ENCODE data around the gene XRN2. TPM values are rescaled to one million over a fixed set of nuclear protein-coding genes. Genes with fewer than 3 reads are reported as not detected.

Gene XRN2
- total RNA-seq, 3 donors from 2014 or later (not counting 1 experiment from before 2014, with no cell fraction given) = 52.9 to 61.8 (median 57.4) TPM

GRCh38 chr20:21266191-21266536, 37.0 kb upstream of the XRN2 start:
- no peak overlapping the region for H3K4me3 ChIP-seq (ENCODE audit: low read length)
- H3K36me3 ChIP-seq (ENCODE audit: control insufficient read depth, insufficient read depth, low read length) = no peaks in the 10 kb centered on the region
- H3K27me3 ChIP-seq (ENCODE audit: control insufficient read depth, insufficient read depth, low read length) = no peaks in the 10 kb centered on the region
- Mint-ChIP-seq H3K27me3 (ENCODE audit: low read depth in 2 of 2) (peaks cover 10 to 40% of the 10 kb centered on the region in 2 donors), H3K4me3 (no peak overlapping the region), H3K36me3 (no peaks in the 10 kb centered on the region), H3K27ac (no peak overlapping the region), H3K9me3 (no peaks in the 10 kb centered on the region), H3K4me1 (no peaks in the 10 kb centered on the region)
- DNase-seq (no peak), ATAC-seq (peak in 1 of 3 donors; percentile 30)
- no peaks in the 10 kb centered on the region for H3K9me3 ChIP-seq (ENCODE audit: control insufficient read depth, insufficient read depth, low read length)
- no peaks in the 10 kb centered on the region for H3K4me1 ChIP-seq (ENCODE audit: control insufficient read depth, insufficient read depth, low read length)
- intact Hi-C loops (cut with micrococcal nuclease) = no loop called here
- H3K27ac ChIP-seq (ENCODE audit: low read length) = no peak overlapping the region
- TF ChIP-seq, protein P1, sequence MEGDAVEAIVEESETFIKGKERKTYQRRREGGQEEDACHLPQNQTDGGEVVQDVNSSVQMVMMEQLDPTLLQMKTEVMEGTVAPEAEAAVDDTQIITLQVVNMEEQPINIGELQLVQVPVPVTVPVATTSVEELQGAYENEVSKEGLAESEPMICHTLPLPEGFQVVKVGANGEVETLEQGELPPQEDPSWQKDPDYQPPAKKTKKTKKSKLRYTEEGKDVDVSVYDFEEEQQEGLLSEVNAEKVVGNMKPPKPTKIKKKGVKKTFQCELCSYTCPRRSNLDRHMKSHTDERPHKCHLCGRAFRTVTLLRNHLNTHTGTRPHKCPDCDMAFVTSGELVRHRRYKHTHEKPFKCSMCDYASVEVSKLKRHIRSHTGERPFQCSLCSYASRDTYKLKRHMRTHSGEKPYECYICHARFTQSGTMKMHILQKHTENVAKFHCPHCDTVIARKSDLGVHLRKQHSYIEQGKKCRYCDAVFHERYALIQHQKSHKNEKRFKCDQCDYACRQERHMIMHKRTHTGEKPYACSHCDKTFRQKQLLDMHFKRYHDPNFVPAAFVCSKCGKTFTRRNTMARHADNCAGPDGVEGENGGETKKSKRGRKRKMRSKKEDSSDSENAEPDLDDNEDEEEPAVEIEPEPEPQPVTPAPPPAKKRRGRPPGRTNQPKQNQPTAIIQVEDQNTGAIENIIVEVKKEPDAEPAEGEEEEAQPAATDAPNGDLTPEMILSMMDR (IDR thresholded peaks at IDR 0.05) = no peak
- 92% methylated on average over 5 of the region's 5 CpGs for WGBS (ENCODE audit: insufficient coverage)

GRCh38 chr20:21269772-21270171, 33.4 kb upstream of the XRN2 start:
- DNase-seq (no peak), ATAC-seq (no peak)
- TF ChIP-seq, protein P1 (IDR thresholded peaks at IDR 0.05) = no peak
- WGBS (ENCODE audit: insufficient coverage) = 62% methylated on average over 2 of the region's 2 CpGs
- H3K4me3 ChIP-seq (ENCODE audit: low read length) = no peak overlapping the region
- no peaks in the 10 kb centered on the region for H3K9me3 Mint-ChIP-seq
- peaks cover 18 to 32% of the 10 kb centered on the region in 2 donors for H3K27me3 Mint-ChIP-seq (ENCODE audit: low read depth in 2 of 2)
- no peaks in the 10 kb centered on the region for H3K36me3 Mint-ChIP-seq
- no peak overlapping the region for H3K27ac Mint-ChIP-seq
- H3K27ac ChIP-seq (ENCODE audit: low read length) = no peak overlapping the region
- H3K4me1 Mint-ChIP-seq = no peaks in the 10 kb centered on the region
- no peaks in the 10 kb centered on the region for H3K27me3 ChIP-seq (ENCODE audit: control insufficient read depth, insufficient read depth, low read length)
- no peak overlapping the region for H3K4me3 Mint-ChIP-seq
- H3K36me3 ChIP-seq (ENCODE audit: control insufficient read depth, insufficient read depth, low read length) = no peaks in the 10 kb centered on the region
- no peaks in the 10 kb centered on the region for H3K4me1 ChIP-seq (ENCODE audit: control insufficient read depth, insufficient read depth, low read length)
- H3K9me3 ChIP-seq (ENCODE audit: control insufficient read depth, insufficient read depth, low read length) = no peaks in the 10 kb centered on the region
- intact Hi-C loops (cut with micrococcal nuclease) = no loop called here

DNA sequence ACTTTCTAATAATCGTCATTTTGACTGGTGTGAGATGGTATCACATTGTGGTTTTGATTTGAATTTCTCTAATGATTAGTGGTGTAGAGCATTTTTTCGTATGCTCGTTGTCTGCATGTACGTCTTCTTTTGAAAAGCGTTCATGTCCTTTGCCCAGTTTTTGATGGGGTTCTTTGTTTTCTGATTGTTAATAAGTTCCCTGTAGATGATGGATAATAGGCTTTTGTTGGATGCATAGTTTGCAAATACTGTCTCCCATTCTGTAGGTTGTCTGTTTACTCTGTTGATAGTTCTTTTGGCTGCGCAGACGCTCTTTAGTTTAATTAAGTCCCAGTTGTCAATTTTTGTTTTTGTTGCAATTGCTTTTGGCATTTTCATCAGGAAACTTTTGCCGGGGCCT, 32.3 kb upstream of the XRN2 start:
- no peaks in the 10 kb centered on the region for H3K4me1 Mint-ChIP-seq
- no peaks in the 10 kb centered on the region for H3K9me3 Mint-ChIP-seq
- Histone ChIP-seq H3K27me3 (ENCODE audit: control insufficient read depth, insufficient read depth, low read length) (no peaks in the 10 kb centered on the region), H3K4me1 (ENCODE audit: control insufficient read depth, insufficient read depth, low read length) (no peaks in the 10 kb centered on the region), H3K9me3 (ENCODE audit: control insufficient read depth, insufficient read depth, low read length) (no peaks in the 10 kb centered on the region), H3K27ac (ENCODE audit: low read length) (no peak overlapping the region), H3K36me3 (ENCODE audit: control insufficient read depth, insufficient read depth, low read length) (no peaks in the 10 kb centered on the region), H3K4me3 (ENCODE audit: low read length) (no peak overlapping the region)
- DNase-seq (no peak), ATAC-seq (no peak)
- no peak overlapping the region for H3K4me3 Mint-ChIP-seq
- TF ChIP-seq, protein P1 (IDR thresholded peaks at IDR 0.05) = no peak
- H3K36me3 Mint-ChIP-seq = no peaks in the 10 kb centered on the region
- peaks cover 17 to 27% of the 10 kb centered on the region in 2 donors for H3K27me3 Mint-ChIP-seq (ENCODE audit: low read depth in 2 of 2)
- intact Hi-C loops (cut with micrococcal nuclease) = no loop called here
- 95% methylated on average over 8 of the region's 8 CpGs for WGBS (ENCODE audit: insufficient coverage)
- H3K27ac Mint-ChIP-seq = no peak overlapping the region

DNA sequence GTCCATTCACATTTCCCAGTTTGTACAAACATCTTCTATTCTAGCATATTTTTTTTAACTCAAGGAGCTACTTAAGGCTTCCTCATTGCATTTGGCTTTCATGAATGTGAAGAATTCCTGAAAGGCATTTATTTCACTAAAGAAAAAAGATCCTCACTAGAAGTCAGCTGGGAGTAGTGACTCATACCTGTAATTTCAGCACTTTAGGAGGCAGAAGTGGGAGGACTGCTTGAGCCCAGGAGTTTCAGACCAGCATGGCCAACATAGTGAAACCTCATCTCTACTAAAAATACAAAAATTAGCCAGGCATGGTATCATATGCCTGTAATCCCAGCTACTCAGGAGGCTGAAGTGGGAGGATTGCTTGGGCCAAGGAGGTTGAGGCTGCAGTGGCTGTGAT, 30.9 kb upstream of the XRN2 start:
- TF ChIP-seq, protein P1 (IDR thresholded peaks at IDR 0.05) = no peak
- H3K4me1 Mint-ChIP-seq = no peaks in the 10 kb centered on the region

More for the DNA sequence above, 30.9 kb upstream of the XRN2 start:
- H3K27ac Mint-ChIP-seq = no peak overlapping the region
- no peak overlapping the region for H3K4me3 ChIP-seq (ENCODE audit: low read length)
- no peaks in the 10 kb centered on the region for H3K4me1 ChIP-seq (ENCODE audit: control insufficient read depth, insufficient read depth, low read length)
- intact Hi-C loops (cut with micrococcal nuclease) = no loop called here
- no peaks in the 10 kb centered on the region for H3K36me3 ChIP-seq (ENCODE audit: control insufficient read depth, insufficient read depth, low read length)
- H3K27ac ChIP-seq (ENCODE audit: low read length) = no peak overlapping the region
- no peaks in the 10 kb centered on the region for H3K36me3 Mint-ChIP-seq
- peaks cover 20 to 27% of the 10 kb centered on the region in 2 donors for H3K27me3 Mint-ChIP-seq (ENCODE audit: low read depth in 2 of 2)
- DNase-seq (no peak), ATAC-seq (no peak)
- H3K4me3 Mint-ChIP-seq = no peak overlapping the region
- H3K9me3 Mint-ChIP-seq = no peaks in the 10 kb centered on the region
- no peaks in the 10 kb centered on the region for H3K27me3 ChIP-seq (ENCODE audit: control insufficient read depth, insufficient read depth, low read length)
- H3K9me3 ChIP-seq (ENCODE audit: control insufficient read depth, insufficient read depth, low read length) = no peaks in the 10 kb centered on the region

Measured in natural killer cell (primary cell).